IPS-15b (cell line): ENCODE data around the gene GGCT.

Experiments
- H3K27me3 ChIP-seq: one replicate; pipeline ENCODE4 v1.6.1; 2013; ENCODE audit warnings: low read length; ENCODE audit not compliant: control insufficient read depth, insufficient read depth
- H3K36me3 ChIP-seq: one replicate; pipeline ENCODE4 v1.6.1; 2013; ENCODE audit warnings: low read length; ENCODE audit not compliant: control insufficient read depth, insufficient read depth
- H3K4me1 ChIP-seq: one replicate; pipeline ENCODE4 v1.6.1; 2013; ENCODE audit warnings: mild to moderate bottlenecking, low read length; ENCODE audit not compliant: control insufficient read depth, insufficient read depth
- H3K4me3 ChIP-seq: one replicate; pipeline ENCODE4 v1.5.1; 2013; ENCODE audit warnings: low read depth, low read length
- H3K9ac ChIP-seq: one replicate; pipeline ENCODE4 v1.6.1; 2013; ENCODE audit warnings: low read depth, mild to moderate bottlenecking, low read length
- H3K9me3 ChIP-seq: one replicate; pipeline ENCODE4 v1.6.1; 2013; ENCODE audit warnings: mild to moderate bottlenecking, low read length; ENCODE audit not compliant: control insufficient read depth, insufficient read depth

The GGCT gene

DNA sequence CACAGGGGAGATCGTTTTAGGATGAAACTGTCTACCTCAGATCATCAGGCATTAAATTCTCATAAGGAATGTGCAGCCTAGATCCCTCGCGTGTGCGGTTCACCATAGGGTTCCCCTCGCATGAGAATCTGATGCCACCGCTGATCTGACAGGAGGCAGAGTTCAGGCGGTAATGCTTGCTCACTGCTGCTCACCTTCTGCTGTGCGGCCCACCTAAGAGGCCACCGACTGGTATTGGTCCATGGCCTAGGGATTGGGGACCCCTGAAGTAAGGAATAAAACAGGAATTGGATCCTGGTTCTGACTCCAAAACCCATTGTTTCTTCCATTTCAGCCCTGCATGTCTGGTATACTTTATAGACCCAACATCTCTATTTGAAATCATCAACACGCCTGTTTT is 30.1 kb downstream of the GGCT start:
- H3K4me3 ChIP-seq: no peak overlapping the region
- peaks cover 5% of the 10 kb centered on the region for H3K27me3 ChIP-seq
- no peaks in the 10 kb centered on the region for H3K36me3 ChIP-seq
- H3K4me1 ChIP-seq: peaks cover 2% of the 10 kb centered on the region
- H3K9ac ChIP-seq: no peak overlapping the region
- H3K9me3 ChIP-seq: no peaks in the 10 kb centered on the region

DNA sequence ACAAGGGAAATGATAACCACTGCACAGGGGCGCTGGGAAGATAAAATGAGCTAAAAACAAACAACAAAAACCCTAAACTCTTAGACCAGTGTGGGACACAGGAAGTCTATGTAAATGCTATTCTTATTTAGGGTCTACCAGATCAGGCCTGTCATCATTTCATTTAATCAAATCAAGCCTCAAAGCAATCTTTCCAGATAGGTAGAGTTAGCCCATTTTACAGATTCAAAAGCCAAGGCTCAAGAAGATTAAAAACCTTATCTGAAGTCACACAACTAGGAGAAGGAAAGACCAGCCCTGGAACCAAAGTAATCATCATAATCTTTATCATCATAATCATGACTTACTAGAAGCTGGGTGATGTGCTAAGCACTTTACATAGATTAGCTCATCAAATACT is 30.7 kb downstream of the GGCT start:
- peaks cover 6% of the 10 kb centered on the region for H3K4me1 ChIP-seq
- no peak overlapping the region for H3K4me3 ChIP-seq
- no peak overlapping the region for H3K9ac ChIP-seq
- peaks cover 5% of the 10 kb centered on the region for H3K27me3 ChIP-seq
- no peaks in the 10 kb centered on the region for H3K36me3 ChIP-seq
- H3K9me3 ChIP-seq: no peaks in the 10 kb centered on the region

DNA sequence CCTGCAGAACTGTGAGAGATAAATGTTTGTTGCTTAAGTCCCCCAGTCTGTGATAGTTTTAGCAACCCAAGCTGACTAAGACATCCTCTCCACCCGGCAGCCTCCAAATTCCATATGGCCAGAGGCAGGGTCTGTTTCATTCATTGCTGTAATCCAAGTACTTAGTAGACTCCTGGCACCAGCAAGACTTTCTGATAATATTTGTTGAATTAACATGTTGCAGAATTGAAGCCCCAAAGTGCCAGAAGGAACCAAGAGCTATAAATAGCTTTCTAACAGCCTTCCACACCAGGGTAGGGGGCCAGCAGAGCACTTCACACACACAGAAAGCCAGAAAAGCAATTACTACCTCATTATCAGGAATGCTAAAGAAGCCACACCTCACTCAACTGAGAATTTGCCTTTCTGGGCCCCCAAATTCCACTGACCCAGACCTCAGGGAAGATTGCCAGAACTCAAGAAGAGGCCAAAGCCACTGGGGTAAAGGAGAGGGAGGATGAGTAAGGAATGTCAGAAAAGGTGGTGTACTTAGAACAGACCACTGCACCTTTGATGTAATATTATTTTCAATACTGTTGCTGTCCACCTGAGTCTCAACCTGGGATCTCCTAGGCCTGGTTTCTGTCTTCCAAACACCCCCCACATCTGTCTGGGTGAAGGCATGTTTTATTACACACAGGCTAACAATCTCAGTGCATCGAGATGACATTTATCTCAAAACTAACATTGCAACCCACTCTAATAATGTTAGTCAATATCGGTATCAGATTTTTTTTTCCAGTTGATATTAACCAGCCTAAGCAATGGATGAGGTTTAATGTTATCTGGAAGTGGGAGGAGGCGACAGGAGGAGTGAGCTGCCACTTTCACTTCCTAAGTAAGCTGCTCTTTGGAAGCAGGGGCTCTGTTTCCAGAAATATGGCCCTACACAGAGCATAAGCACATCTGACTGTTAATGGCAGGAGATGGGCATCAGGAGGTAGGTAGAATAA is 31.5 kb downstream of the GGCT start:
- Histone ChIP-seq H3K4me3 (no peak overlapping the region), H3K9ac (no peak overlapping the region), H3K9me3 (no peaks in the 10 kb centered on the region), H3K27me3 (peaks cover 4% of the 10 kb centered on the region), H3K4me1 (peaks cover 11% of the 10 kb centered on the region), H3K36me3 (no peaks in the 10 kb centered on the region)

DNA sequence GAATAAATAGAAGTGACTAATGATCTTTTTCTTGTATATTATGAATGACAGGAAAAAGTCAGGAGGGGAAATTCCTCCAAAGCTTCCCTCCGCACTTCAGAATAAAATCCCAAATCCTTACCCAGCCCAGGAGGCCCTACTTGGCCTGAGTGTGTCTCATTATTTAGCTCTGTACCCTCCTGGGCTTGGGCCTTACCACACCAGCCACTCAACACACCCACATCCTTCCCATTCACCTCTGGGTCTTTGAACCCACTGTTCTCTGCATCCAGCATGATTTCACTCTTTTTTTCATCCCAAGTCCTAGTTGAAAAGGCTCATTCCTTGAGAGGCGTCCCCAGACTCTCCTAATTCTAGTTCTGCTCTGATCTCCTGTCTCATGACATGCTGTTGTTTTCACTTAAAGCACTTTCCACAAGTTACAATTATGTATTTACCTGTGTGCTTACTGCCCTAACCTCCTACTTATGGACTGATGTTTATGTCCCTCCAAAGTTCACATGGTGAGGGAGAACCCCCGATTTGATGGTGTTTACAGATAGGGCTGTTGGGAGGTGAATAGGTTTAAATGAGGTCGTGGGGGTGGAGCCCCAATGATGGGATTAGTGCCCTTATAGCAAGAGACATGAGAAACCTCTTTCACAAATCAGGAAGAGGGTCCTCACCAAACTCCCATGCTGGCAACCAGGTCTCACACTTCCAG is 32.4 kb downstream of the GGCT start:
- H3K9ac ChIP-seq: no peak overlapping the region
- no peaks in the 10 kb centered on the region for H3K9me3 ChIP-seq
- H3K27me3 ChIP-seq: no peaks in the 10 kb centered on the region
- no peaks in the 10 kb centered on the region for H3K36me3 ChIP-seq
- no peak overlapping the region for H3K4me3 ChIP-seq
- H3K4me1 ChIP-seq: peaks cover 11% of the 10 kb centered on the region

DNA sequence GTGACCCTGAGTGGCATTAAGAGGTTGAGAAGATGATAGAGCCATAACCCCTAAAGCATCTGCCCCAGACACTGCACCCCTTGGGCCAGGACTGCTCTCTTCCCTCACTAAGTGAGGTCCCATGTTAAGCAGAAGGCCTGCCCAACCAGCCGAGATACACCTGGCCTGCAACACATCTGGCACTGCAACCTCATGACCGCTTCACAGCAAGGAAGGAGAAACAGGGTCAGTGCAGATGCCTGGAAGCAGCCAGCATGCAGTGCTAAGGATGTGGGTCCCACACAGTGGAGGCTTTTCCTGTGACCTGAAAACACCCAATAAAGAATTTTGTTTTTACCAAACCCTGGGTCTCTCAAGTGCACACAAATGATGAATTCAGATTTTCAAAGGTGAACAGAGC is 33.4 kb downstream of the GGCT start:
- no peaks in the 10 kb centered on the region for H3K27me3 ChIP-seq
- H3K4me3 ChIP-seq: no peak overlapping the region
- H3K9ac ChIP-seq: no peak overlapping the region
- H3K36me3 ChIP-seq: no peaks in the 10 kb centered on the region
- peaks cover 11% of the 10 kb centered on the region for H3K4me1 ChIP-seq
- no peaks in the 10 kb centered on the region for H3K9me3 ChIP-seq

DNA sequence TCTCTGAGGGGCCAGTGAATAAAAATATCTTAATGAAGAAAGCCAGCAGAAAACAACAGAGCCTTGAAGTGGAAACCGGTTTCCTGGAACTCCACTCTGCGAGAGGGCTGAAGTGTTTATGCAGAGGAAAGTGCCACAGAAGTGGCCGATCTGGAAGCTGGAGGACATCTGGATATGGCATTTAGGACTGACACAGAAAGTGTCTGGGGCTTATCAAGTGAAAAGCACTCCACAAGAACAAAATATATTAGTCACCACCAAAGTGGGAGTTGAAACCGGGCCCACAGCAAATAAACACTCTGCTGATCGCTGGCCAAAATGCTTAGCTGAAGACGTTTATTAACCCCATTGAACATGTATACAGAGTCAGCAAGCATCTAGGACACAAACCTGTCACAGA is 33.9 kb downstream of the GGCT start:
- Histone ChIP-seq H3K9ac (no peak overlapping the region), H3K4me1 (peaks cover 11% of the 10 kb centered on the region), H3K4me3 (no peak overlapping the region)

DNA sequence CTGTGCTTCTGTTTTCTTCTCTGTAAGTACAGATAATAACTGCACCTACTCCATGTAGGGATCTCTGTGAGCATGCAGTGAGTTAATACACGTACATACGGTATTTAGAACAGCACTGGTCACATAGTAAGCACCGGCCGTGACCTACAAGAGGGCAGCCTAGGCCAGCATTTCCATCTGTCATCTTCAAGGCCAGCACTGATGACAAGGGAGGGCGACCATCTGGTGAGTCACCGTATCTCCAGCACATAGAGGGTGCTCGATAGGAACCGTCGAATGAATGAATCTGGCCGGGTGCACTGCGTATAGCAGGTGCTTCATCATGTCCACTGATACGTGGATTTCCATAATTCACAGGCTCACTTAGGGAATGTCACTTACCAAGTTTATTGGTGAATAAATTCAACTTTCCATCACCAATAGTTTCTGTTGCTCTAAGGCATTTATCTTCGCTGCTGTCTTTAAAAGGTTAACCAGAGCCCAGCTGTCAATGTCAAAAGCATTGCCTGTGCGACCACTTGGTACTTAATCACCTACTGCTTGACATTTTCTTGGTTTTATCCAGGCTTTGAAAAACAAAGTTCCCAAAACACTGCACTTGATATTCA is 34.4 kb downstream of the GGCT start:
- no peaks in the 10 kb centered on the region for H3K9me3 ChIP-seq
- H3K27me3 ChIP-seq: no peaks in the 10 kb centered on the region
- no peak overlapping the region for H3K4me3 ChIP-seq
- H3K36me3 ChIP-seq: no peaks in the 10 kb centered on the region
- no peak overlapping the region for H3K9ac ChIP-seq
- H3K4me1 ChIP-seq: peaks cover 11% of the 10 kb centered on the region

More for the DNA sequence above, 33.9 kb downstream of the GGCT start:
- H3K9me3 ChIP-seq: no peaks in the 10 kb centered on the region
- no peaks in the 10 kb centered on the region for H3K36me3 ChIP-seq
- no peaks in the 10 kb centered on the region for H3K27me3 ChIP-seq

DNA sequence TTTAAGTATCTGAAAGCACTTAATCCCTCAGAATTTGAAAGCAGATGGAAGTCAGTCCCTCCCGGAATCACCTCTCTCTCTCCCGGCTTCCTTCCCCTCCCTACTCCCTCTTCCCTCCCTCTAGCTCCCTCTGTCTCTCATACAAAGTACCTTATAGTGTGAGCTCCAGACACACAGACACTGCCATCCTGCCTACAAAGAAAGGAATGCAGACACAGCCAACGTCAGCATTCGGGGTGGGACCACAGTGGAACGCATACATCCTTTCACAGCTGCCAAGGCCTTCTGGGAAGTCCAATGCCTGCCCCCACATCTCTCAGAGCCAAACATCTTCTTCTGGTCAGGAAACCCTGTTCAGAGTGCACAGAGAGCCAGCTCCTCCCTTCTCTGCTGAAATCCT is 35.3 kb downstream of the GGCT start:
- no peak overlapping the region for H3K4me3 ChIP-seq
- H3K9me3 ChIP-seq: no peaks in the 10 kb centered on the region
- no peaks in the 10 kb centered on the region for H3K27me3 ChIP-seq
- H3K4me1 ChIP-seq: peaks cover 11% of the 10 kb centered on the region
- H3K36me3 ChIP-seq: no peaks in the 10 kb centered on the region
- no peak overlapping the region for H3K9ac ChIP-seq

DNA sequence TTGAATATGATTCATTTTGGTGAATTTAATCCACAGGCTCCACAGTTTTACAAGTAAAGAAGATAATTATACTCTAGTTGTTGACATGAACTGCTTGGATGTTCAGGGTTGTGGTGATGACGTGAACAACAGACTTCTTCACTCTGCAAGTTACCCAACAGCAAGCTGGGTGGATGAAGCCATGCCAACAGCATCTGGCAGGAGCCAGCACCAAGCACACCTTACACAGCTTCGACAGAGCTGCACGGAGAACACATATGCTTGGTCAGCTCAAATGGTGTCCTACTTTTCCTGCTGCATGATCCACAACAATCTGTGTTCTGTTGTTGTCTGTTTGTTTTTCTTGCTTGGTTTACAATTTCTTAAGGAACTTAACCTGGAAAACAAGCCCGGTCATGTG is 35.8 kb downstream of the GGCT start:
- Histone ChIP-seq H3K9ac (no peak overlapping the region), H3K4me1 (peaks cover 11% of the 10 kb centered on the region), H3K9me3 (no peaks in the 10 kb centered on the region), H3K4me3 (no peak overlapping the region), H3K36me3 (no peaks in the 10 kb centered on the region), H3K27me3 (no peaks in the 10 kb centered on the region)

DNA sequence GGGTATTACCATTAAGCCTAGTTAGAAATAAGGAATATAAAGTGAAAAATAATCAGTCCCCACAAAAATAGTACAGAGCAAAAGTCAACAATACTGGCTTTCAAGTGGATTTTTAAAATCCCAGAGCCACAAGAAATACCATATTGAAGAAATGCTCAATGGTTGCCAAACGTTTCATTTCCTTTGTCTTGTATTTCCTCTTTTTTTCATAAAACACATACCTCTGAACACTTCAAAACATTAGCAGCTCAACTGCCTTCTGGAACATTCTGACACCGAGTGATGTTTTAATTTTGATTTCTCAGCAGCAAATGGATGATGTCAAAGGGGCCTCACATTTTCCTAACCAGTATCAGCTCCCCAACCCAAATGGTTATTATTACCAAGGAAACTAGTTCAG is 36.6 kb downstream of the GGCT start:
- Histone ChIP-seq H3K4me3 (no peak overlapping the region), H3K4me1 (peaks cover 11% of the 10 kb centered on the region), H3K27me3 (no peaks in the 10 kb centered on the region), H3K9ac (no peak overlapping the region), H3K9me3 (no peaks in the 10 kb centered on the region), H3K36me3 (no peaks in the 10 kb centered on the region)

DNA sequence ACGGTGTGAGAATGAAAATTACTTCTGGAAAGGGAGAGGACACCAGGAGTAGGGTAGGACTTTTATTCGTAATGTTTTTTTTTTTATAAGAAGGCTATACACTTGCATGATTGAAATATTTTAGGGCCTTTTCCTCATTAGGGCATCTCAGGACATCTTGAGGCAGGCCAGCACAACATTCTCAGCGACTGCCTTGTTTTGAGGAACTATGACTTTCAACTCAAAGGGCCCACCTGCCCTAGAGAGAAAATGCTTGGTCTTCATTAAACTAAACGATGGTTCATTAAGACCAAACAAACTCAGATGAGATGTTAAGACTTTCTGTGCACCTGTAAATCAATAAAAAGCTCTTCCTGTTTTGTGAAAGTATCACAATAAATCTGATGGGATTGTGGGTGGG is 37.4 kb downstream of the GGCT start:
- H3K27me3 ChIP-seq: no peaks in the 10 kb centered on the region
- no peak overlapping the region for H3K9ac ChIP-seq
- H3K36me3 ChIP-seq: no peaks in the 10 kb centered on the region
- H3K9me3 ChIP-seq: no peaks in the 10 kb centered on the region
- H3K4me1 ChIP-seq: peaks cover 11% of the 10 kb centered on the region
- no peak overlapping the region for H3K4me3 ChIP-seq
